ENCODE measurements around the gene BLID.

BLID gene

DNA sequence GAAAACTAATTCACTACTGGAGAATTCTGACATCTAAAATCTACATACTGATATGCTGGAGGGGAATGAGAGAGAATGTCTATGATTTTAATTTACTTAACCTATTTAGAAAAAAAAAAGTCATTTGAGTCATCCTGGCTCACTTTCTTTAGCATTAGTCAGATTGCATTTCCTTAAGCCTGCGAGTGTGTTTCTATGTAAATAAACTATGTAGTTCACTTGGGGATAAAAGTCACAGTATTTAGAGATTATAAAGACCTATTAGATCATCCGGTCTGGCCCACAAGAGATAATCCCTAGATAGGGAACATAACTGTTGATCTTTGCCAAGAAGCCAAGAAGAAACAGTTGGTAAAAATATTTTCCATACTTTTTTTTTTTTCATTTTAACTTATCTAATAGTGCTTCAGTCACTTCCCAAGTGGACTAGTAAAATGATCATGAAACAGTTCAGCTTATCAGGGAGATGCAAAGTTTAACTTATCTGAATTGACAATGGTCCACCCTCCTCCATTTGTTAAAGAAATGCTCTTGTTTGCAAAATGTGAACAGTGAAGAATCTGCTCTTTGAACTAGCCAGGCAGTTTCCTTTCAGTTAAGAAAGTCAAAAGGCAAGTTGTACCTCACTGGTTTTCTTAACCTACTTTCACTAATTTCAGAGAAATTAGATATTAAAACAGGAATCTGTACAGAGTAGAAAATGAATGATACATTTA is 21.2 kb upstream of the BLID start (continued):
- TF ChIP-seq ZNF510 (tag by site-specific recombination; IDR thresholded peaks at IDR 0.05; ENCODE audit: insufficient replicate concordance) (no peak), GLI2 (tag by site-specific recombination; IDR thresholded peaks at IDR 0.05; ENCODE audit: borderline replicate concordance, low read depth) (no peak)

DNA sequence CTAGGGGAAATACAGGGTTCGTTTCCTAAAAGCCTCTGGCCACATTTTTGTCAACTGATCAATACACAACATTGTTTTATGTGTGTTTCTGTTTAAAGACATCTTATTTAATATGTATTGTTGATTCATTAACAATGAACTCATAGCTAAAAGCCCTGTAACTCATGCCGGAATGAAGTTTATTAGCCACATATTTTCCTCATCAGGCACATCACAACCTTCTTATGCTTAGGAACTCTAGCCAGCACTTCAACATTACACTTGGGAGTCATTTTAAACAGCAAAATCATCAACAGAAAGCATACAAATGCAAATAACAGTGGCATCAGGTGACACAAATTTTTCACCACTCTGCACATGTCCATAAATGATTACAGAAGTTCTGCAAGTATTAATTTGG is 15.1 kb upstream of the BLID start:
- no peak overlapping the region for H3K4me3 ChIP-seq (ENCODE audit: low read depth, low read length)
- no peak overlapping the region for H3K27ac ChIP-seq (ENCODE audit: extremely low read depth, low read depth, low read length)
- H3K36me3 ChIP-seq (ENCODE audit: control insufficient read depth in 2 of 2, insufficient read depth in 1 of 2, low read length in 2 of 2), result no peaks in the 10 kb centered on the region
- ChIA-PET POLR2A (no interaction called here), CTCF (interaction anchor here (0.6 to 2.2 kb wide), 2 partner anchors 11 to 17 kb away, joined by 5 to 6 read pairs; no protein-coding TSS in a partner anchor)
- H3K4me1 ChIP-seq (ENCODE audit: control insufficient read depth, insufficient read depth, low read length), result no peaks in the 10 kb centered on the region
- no peak for TF ChIP-seq YY1 (tag by site-specific recombination; IDR thresholded peaks at IDR 0.05)
- TF ChIP-seq, protein P1, sequence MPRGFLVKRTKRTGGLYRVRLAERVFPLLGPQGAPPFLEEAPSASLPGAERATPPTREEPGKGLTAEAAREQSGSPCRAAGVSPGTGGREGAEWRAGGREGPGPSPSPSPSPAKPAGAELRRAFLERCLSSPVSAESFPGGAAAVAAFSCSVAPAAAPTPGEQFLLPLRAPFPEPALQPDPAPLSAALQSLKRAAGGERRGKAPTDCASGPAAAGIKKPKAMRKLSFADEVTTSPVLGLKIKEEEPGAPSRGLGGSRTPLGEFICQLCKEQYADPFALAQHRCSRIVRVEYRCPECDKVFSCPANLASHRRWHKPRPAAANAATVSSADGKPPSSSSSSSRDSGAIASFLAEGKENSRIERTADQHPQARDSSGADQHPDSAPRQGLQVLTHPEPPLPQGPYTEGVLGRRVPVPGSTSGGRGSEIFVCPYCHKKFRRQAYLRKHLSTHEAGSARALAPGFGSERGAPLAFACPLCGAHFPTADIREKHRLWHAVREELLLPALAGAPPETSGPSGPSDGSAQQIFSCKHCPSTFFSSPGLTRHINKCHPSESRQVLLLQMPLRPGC (tag by site-specific recombination; IDR thresholded peaks at IDR 0.05), result no peak
- no peak for TF ChIP-seq ZNF24 (tag by site-specific recombination; IDR thresholded peaks at IDR 0.05)
- no peak for TF ChIP-seq REPIN1 (tag by site-specific recombination; IDR thresholded peaks at IDR 0.05; ENCODE audit: low read depth)
- no peak for TF ChIP-seq ZNF624 (tag by site-specific recombination; IDR thresholded peaks at IDR 0.05)
- TF ChIP-seq KLF10 (tag by site-specific recombination; IDR thresholded peaks at IDR 0.05), result no peak
- TF ChIP-seq ZFP41 (tag by site-specific recombination; IDR thresholded peaks at IDR 0.05; ENCODE audit: borderline replicate concordance), result no peak
- no peak for TF ChIP-seq ZNF248 (tag by site-specific recombination; IDR thresholded peaks at IDR 0.05)
- TF ChIP-seq, protein P2, sequence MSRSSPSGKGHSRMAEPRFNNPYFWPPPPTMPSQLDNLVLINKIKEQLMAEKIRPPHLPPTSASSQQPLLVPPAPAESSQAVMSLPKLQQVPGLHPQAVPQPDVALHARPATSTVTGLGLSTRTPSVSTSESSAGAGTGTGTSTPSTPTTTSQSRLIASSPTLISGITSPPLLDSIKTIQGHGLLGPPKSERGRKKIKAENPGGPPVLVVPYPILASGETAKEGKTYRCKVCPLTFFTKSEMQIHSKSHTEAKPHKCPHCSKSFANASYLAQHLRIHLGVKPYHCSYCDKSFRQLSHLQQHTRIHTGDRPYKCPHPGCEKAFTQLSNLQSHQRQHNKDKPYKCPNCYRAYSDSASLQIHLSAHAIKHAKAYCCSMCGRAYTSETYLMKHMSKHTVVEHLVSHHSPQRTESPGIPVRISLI (tag by site-specific recombination; IDR thresholded peaks at IDR 0.05), result no peak
- TF ChIP-seq, protein P3, sequence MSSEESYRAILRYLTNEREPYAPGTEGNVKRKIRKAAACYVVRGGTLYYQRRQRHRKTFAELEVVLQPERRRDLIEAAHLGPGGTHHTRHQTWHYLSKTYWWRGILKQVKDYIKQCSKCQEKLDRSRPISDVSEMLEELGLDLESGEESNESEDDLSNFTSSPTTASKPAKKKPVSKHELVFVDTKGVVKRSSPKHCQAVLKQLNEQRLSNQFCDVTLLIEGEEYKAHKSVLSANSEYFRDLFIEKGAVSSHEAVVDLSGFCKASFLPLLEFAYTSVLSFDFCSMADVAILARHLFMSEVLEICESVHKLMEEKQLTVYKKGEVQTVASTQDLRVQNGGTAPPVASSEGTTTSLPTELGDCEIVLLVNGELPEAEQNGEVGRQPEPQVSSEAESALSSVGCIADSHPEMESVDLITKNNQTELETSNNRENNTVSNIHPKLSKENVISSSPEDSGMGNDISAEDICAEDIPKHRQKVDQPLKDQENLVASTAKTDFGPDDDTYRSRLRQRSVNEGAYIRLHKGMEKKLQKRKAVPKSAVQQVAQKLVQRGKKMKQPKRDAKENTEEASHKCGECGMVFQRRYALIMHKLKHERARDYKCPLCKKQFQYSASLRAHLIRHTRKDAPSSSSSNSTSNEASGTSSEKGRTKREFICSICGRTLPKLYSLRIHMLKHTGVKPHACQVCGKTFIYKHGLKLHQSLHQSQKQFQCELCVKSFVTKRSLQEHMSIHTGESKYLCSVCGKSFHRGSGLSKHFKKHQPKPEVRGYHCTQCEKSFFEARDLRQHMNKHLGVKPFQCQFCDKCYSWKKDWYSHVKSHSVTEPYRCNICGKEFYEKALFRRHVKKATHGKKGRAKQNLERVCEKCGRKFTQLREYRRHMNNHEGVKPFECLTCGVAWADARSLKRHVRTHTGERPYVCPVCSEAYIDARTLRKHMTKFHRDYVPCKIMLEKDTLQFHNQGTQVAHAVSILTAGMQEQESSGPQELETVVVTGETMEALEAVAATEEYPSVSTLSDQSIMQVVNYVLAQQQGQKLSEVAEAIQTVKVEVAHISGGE (tag by site-specific recombination; conservative IDR thresholded peaks at IDR 0.05; ENCODE audit: low read depth), result no peak
- TF ChIP-seq ZNF114 (tag by site-specific recombination; IDR thresholded peaks at IDR 0.05), result no peak
- no peak for TF ChIP-seq ZNF221 (tag by site-specific recombination; IDR thresholded peaks at IDR 0.05; ENCODE audit: borderline replicate concordance)
- TF ChIP-seq, protein P4, sequence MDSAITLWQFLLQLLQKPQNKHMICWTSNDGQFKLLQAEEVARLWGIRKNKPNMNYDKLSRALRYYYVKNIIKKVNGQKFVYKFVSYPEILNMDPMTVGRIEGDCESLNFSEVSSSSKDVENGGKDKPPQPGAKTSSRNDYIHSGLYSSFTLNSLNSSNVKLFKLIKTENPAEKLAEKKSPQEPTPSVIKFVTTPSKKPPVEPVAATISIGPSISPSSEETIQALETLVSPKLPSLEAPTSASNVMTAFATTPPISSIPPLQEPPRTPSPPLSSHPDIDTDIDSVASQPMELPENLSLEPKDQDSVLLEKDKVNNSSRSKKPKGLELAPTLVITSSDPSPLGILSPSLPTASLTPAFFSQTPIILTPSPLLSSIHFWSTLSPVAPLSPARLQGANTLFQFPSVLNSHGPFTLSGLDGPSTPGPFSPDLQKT (IDR thresholded peaks at IDR 0.05; ENCODE audit: borderline replicate concordance, low read depth, low read length), result no peak
- TF ChIP-seq ZSCAN16 (tag by site-specific recombination; IDR thresholded peaks at IDR 0.05), result no peak
- no peak for TF ChIP-seq ZBTB21 (tag by site-specific recombination; IDR thresholded peaks at IDR 0.05)
- no peaks in the 10 kb centered on the region for H3K9me3 ChIP-seq (ENCODE audit: control insufficient read depth, insufficient read depth, low read depth, low read length)
